Muscle layer of duodenum (tissue), 2 donors: ENCODE measurements around the gene LMOD2.
"Not testable (repeated sequence)": the region's sequence is repeated elsewhere in the genome, so short reads cannot be mapped to it uniquely, and the experiment has no call there.

Source experiments
- H3K27ac ChIP-seq: one replicate; pipeline ENCODE4 v1.7.0; 2013; ENCODE audit warnings: mild to moderate bottlenecking, low read length
- H3K27me3 ChIP-seq: one replicate; pipeline ENCODE4 v1.7.0; 2013; ENCODE audit warnings: low read depth, mild to moderate bottlenecking, control low read depth, low read length
- H3K36me3 ChIP-seq, 2 donors: one replicate each; pipeline ENCODE4 v1.7.0; 2013; ENCODE audit warnings: low read length in 2 of 2, control low read depth in 1 of 2, mild to moderate bottlenecking in 1 of 2; ENCODE audit not compliant: insufficient read depth in 2 of 2, control insufficient read depth in 1 of 2
- H3K4me1 ChIP-seq, 2 donors: one replicate each; pipeline ENCODE4 v1.7.0; 2013; ENCODE audit warnings: low read length in 2 of 2, mild to moderate bottlenecking in 2 of 2, control low read depth in 1 of 2, moderate library complexity in 1 of 2; ENCODE audit not compliant: insufficient read depth in 2 of 2, control insufficient read depth in 1 of 2
- H3K4me3 ChIP-seq, 2 donors: one replicate each; pipeline ENCODE4 v1.7.0; 2013; ENCODE audit warnings: low read length in 2 of 2, low read depth in 1 of 2, mild to moderate bottlenecking in 1 of 2
- H3K9me3 ChIP-seq, 2 donors: one replicate each; pipeline ENCODE4 v1.7.0; 2013; ENCODE audit warnings: low read length in 2 of 2, control low read depth in 1 of 2, mild to moderate bottlenecking in 1 of 2; ENCODE audit not compliant: control insufficient read depth in 1 of 2
- donor health status: healthy.

LMOD2 gene

GRCh38 chr7:123627851-123628250 is 27.8 kb upstream of the LMOD2 start:
- no peak overlapping the region for H3K27ac ChIP-seq

GRCh38 chr7:123628829-123629228 is 26.8 kb upstream of the LMOD2 start:
- Histone ChIP-seq H3K4me3 (no peak overlapping the region), H3K27me3 (no peaks in the 10 kb centered on the region), H3K9me3 (no peaks in the 10 kb centered on the region), H3K4me1 (no peaks in the 10 kb centered on the region), H3K27ac (no peak overlapping the region), H3K36me3 (no peaks in the 10 kb centered on the region)

More at GRCh38 chr7:123627851-123628250, 27.8 kb upstream of the LMOD2 start:
- Histone ChIP-seq H3K4me3 (no peak overlapping the region), H3K4me1 (no peaks in the 10 kb centered on the region), H3K9me3 (no peaks in the 10 kb centered on the region), H3K36me3 (no peaks in the 10 kb centered on the region), H3K27me3 (no peaks in the 10 kb centered on the region)

DNA sequence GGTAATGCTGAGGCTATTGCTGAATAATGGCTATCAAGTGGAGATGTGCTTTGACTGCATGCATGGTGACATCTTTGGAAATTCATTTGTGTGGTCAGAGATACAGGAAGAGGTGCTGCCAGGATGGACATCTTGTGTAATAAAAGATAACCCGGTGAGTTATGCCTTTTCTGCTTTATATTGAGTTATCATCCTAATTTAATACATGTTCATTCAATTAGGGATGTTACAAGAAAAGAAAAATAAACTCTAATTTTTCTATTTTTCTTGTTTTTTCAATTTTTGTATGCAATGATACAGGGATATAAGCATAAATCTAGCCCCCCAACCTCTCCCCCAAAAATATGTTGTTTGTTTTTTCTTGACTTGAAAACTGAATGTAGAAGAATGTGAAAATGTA is 26.4 kb upstream of the LMOD2 start:
- Histone ChIP-seq H3K27ac (no peak overlapping the region), H3K4me1 (no peaks in the 10 kb centered on the region), H3K4me3 (no peak overlapping the region), H3K9me3 (no peaks in the 10 kb centered on the region), H3K36me3 (no peaks in the 10 kb centered on the region), H3K27me3 (no peaks in the 10 kb centered on the region)

- Histone ChIP-seq H3K9me3 (no peaks in the 10 kb centered on the region), H3K27me3 (no peaks in the 10 kb centered on the region), H3K4me3 (no peak overlapping the region), H3K36me3 (no peaks in the 10 kb centered on the region), H3K4me1 (no peaks in the 10 kb centered on the region), H3K27ac (no peak overlapping the region)
These were observed 22.9 kb upstream of the LMOD2 start for GRCh38 chr7:123632808-123633207.

DNA sequence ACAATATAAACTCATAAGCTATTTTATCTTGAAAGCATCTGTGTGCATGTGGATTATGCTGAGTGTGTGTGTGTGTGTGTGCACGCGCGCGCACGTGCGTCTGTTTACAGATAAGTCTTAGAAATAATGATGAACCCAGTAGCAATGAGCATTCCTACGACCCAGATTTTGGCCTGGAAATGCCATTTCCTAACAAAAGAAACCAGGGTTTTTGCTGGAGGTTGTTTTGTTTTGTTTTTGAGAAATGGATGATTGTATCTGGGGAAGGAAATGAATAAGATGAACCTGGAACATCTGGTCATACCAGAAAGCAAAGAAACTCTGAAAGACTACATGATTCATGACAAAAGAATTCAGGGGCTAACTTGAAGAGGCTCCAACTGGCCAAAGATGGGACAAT is 22.1 kb upstream of the LMOD2 start:
- Histone ChIP-seq H3K9me3 (no peaks in the 10 kb centered on the region), H3K4me1 (no peaks in the 10 kb centered on the region), H3K27ac (no peak overlapping the region)

GRCh38 chr7:123634011-123634573 is 21.6 kb upstream of the LMOD2 start:
- H3K27me3 ChIP-seq, H3K4me1 ChIP-seq, H3K27ac ChIP-seq, H3K4me3 ChIP-seq, H3K9me3 ChIP-seq, H3K36me3 ChIP-seq: not testable (repeated sequence)

More for the DNA sequence above, 22.1 kb upstream of the LMOD2 start:
- no peak overlapping the region for H3K4me3 ChIP-seq
- H3K36me3 ChIP-seq, result no peaks in the 10 kb centered on the region
- H3K27me3 ChIP-seq, result no peaks in the 10 kb centered on the region

DNA sequence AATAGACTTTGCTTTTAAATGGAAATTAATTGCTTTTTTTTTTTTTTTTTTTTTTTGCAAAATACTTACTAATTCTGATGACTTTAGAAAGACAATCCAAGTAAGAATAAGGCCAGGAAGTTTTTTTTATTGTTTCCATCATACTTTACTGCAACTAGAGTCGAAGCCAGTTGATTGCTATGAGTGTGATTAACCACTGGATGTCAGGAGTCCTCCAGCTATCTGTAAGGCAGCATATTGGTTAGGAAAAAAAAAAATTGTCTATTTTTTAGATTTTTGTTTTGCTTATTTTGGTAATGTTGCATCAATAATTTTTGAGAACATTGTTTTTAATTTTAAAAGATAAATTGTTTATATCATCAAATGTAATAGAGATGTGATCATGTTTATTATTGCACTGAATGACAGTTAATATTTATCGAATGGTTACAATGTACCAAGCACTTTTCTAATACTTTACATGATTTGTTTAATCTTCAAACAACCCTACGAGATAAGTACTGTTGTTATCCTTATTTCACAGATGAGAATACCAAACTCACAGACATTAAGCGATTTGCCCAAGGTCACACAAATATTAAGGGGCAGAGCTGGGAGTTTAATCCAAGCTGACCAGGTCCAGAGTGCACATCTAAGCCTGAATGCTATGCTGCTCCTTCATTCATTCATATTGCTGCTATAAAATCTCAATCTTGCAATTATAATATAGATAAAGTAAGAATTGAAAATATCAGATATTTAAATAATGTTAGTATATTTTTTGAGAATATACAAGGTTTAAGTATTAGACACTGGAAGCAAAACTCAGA is 19.9 kb upstream of the LMOD2 start:
- Histone ChIP-seq H3K4me3 (no peak overlapping the region), H3K36me3 (no peaks in the 10 kb centered on the region), H3K27ac (no peak overlapping the region), H3K4me1 (no peaks in the 10 kb centered on the region), H3K27me3 (no peaks in the 10 kb centered on the region), H3K9me3 (no peaks in the 10 kb centered on the region)

GRCh38 chr7:123637203-123637602 is 18.5 kb upstream of the LMOD2 start:
- H3K4me3 ChIP-seq, result no peak overlapping the region

DNA sequence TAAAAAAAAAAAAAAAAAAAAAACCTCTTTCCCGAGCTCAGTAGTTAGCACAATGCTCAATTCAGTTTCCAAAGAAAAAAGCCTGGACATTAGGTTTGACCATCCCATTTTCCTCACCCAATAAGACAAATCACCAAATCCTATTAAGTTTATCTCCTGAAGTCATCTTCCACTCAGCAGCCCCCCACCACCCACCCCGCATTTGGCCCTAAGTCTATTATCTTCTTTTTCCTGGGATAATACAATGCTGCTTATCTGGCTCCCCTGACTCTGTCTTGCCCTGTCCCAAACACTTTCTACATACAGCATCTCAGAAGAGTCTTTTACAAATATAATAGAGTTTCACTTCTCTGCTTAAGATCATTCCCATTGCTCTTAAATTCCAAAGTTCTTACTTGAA is 17.8 kb upstream of the LMOD2 start:
- Histone ChIP-seq H3K27ac (no peak overlapping the region), H3K9me3 (no peaks in the 10 kb centered on the region), H3K27me3 (no peaks in the 10 kb centered on the region), H3K36me3 (no peaks in the 10 kb centered on the region), H3K4me1 (no peaks in the 10 kb centered on the region), H3K4me3 (no peak overlapping the region)

More at GRCh38 chr7:123637203-123637602, 18.5 kb upstream of the LMOD2 start:
- no peaks in the 10 kb centered on the region for H3K36me3 ChIP-seq
- H3K27me3 ChIP-seq, result no peaks in the 10 kb centered on the region
- no peak overlapping the region for H3K27ac ChIP-seq
- H3K9me3 ChIP-seq, result no peaks in the 10 kb centered on the region
- H3K4me1 ChIP-seq, result no peaks in the 10 kb centered on the region

DNA sequence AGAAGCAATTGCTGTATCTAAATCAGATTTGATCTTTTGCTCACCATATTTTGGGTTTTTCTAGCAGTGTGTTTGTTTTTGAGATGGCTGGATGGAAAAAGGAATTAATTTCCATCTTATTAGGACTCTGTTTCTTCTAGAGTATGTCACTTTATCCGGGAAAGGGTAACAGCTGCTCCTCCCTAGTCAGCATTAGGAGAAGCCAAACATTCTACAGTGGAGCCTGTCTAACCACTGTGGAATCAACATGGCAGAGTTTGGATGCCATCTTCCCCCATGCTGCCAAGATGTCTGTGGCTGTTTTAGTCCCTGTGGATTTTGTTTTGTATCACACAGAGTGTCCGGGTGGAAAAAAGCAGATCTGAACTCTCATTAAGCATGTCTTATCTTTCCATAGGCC is 16.0 kb upstream of the LMOD2 start:
- Histone ChIP-seq H3K36me3 (no peaks in the 10 kb centered on the region), H3K27ac (no peak overlapping the region), H3K4me3 (no peak overlapping the region), H3K27me3 (no peaks in the 10 kb centered on the region), H3K9me3 (no peaks in the 10 kb centered on the region), H3K4me1 (peaks cover 3 to 8% of the 10 kb centered on the region in 2 donors)

- H3K9me3 ChIP-seq, result no peaks in the 10 kb centered on the region
- no peak overlapping the region for H3K4me3 ChIP-seq
- H3K27ac ChIP-seq, result no peak overlapping the region
- no peaks in the 10 kb centered on the region for H3K27me3 ChIP-seq
- H3K36me3 ChIP-seq, result no peaks in the 10 kb centered on the region
- peaks cover 4 to 8% of the 10 kb centered on the region in 2 donors for H3K4me1 ChIP-seq
These were observed 15.1 kb upstream of the LMOD2 start for GRCh38 chr7:123640583-123640982.

GRCh38 chr7:123641901-123642300 is 13.8 kb upstream of the LMOD2 start:
- Histone ChIP-seq H3K27me3 (no peaks in the 10 kb centered on the region), H3K27ac (no peak overlapping the region), H3K4me3 (no peak overlapping the region), H3K9me3 (no peaks in the 10 kb centered on the region), H3K36me3 (no peaks in the 10 kb centered on the region), H3K4me1 (peaks cover 4 to 8% of the 10 kb centered on the region in 2 donors)
